Endothelial cell (in vitro differentiated cells): Measurements from ENCODE around the gene R3HCC1L. TPM values are rescaled to one million over a fixed set of nuclear protein-coding genes. Genes with fewer than 3 reads are reported as not detected.

Experiments
- DNase-seq: peaks from one replicate; pipeline ENCODE4 v3.0.0; 2021; ENCODE audit warnings: low spot score
- H3K27ac Mint-ChIP-seq: one replicate; pipeline ENCODE4 v1.8.0; 2021; ENCODE audit warnings: mixed read lengths, inconsistent platforms; ENCODE audit not compliant: unreplicated experiment
- H3K27me3 Mint-ChIP-seq: one replicate; pipeline ENCODE4 v1.8.0; 2021; ENCODE audit warnings: mild to moderate bottlenecking, moderate library complexity, mixed read lengths, inconsistent platforms; ENCODE audit not compliant: unreplicated experiment
- H3K36me3 Mint-ChIP-seq: one replicate; pipeline ENCODE4 v1.8.0; 2021; ENCODE audit warnings: mild to moderate bottlenecking, low read depth, mixed read lengths, inconsistent platforms; ENCODE audit not compliant: unreplicated experiment
- H3K4me1 Mint-ChIP-seq: one replicate; pipeline ENCODE4 v1.8.0; 2021; ENCODE audit warnings: mild to moderate bottlenecking, mixed read lengths, inconsistent platforms; ENCODE audit not compliant: unreplicated experiment
- H3K4me3 Mint-ChIP-seq: one replicate; pipeline ENCODE4 v1.8.0; 2021; ENCODE audit warnings: mild to moderate bottlenecking, mixed read lengths, inconsistent platforms; ENCODE audit not compliant: unreplicated experiment
- H3K9me3 Mint-ChIP-seq: one replicate; pipeline ENCODE4 v1.8.0; 2021; ENCODE audit warnings: mixed read lengths, inconsistent platforms; ENCODE audit not compliant: unreplicated experiment
- CTCF ChIP-seq: fragments of 200-600 bp; sonication (generic); IDR thresholded peaks from one replicate; pipeline ENCODE4 v1.5.0; 2021; ENCODE audit warnings: antibody characterized with exemption; ENCODE audit not compliant: unreplicated experiment
- total RNA-seq: library from RNA; stranded (reverse); fragmentation: NEBNext Ultra II Directional; extraction: Animal tissue kit (Norgen Biotek cat#: 25700); gene quantifications from one replicate; pipeline ENCODE4 v1.2.1, GENCODE V29; 2021; ENCODE audit not compliant: unreplicated experiment

The R3HCC1L gene
- total RNA-seq, 1 donor from 2014 or later: 21.3 TPM

GRCh38 chr10:98289802-98290209 lies 155.3 kb downstream of the R3HCC1L start:
- no peak overlapping the region for H3K27ac Mint-ChIP-seq
- H3K4me1 Mint-ChIP-seq: peaks cover 4% of the 10 kb centered on the region
- TF ChIP-seq CTCF: no peak
- DNase-seq: no peak
- no peaks in the 10 kb centered on the region for H3K36me3 Mint-ChIP-seq
- peaks cover 5% of the 10 kb centered on the region for H3K27me3 Mint-ChIP-seq
- H3K9me3 Mint-ChIP-seq: no peaks in the 10 kb centered on the region
- H3K4me3 Mint-ChIP-seq: no peak overlapping the region

DNA sequence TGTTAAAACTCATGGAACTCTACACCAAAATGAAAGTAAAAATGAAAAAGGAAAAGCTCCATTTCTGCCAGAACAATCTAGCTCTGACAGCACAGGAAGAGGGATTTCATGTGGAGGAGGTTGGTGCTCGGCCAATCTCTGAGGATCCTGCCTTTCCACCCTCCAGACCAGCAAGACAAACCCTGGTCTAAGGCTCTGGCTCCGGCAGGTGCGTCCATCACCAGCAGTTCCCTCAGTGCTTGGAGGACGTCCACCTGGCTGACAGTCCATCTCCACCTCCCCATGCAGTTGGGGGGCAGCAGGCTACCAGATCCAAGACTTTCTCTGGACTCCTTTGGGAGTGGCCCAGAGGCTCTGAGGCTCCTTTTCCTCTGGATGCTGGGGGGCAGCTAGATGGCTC lies 158.5 kb downstream of the R3HCC1L start:
- no peak for DNase-seq
- Mint-ChIP-seq H3K9me3 (no peaks in the 10 kb centered on the region), H3K27me3 (peaks cover 7% of the 10 kb centered on the region), H3K36me3 (no peaks in the 10 kb centered on the region), H3K4me3 (no peak overlapping the region), H3K27ac (no peak overlapping the region), H3K4me1 (peaks cover 8% of the 10 kb centered on the region)
- TF ChIP-seq CTCF: no peak

DNA sequence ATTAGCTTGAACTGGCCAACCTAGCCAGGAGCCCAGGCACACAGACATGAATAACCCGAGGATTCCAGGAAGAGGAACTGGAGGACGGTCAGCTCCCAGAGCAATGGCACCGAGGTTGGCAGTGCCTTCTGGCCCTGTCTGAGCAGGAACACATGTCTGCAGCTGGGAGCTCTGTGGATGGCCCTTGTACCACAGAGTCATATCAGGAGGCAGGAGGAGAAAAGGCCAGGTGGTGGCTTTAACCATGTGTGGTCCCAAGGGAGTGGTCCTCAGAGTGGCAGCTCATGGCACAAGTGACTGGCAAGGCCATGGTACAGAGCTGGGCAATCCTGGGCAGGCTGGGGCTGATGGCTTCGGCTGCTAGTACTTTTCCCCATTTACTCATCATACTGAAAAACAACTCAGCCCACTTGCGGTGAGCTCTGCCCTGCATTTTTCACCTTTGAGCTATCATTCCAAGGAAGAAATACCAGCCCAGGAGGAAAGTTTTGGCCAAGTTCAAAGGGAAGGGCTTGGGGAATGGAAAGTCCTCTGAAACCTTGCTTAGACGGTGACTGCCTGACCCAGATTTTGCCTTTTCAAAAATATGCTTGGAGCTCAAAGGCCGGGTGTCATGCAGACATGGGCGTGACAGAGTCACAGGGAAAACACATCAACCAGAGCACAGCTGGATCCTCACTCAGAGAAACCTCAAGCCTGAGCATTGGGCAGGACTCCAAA lies 159.3 kb downstream of the R3HCC1L start:
- H3K9me3 Mint-ChIP-seq: no peaks in the 10 kb centered on the region
- H3K4me1 Mint-ChIP-seq: peaks cover 8% of the 10 kb centered on the region
- H3K4me3 Mint-ChIP-seq: no peak overlapping the region
- no peaks in the 10 kb centered on the region for H3K36me3 Mint-ChIP-seq
- no peak overlapping the region for H3K27ac Mint-ChIP-seq
- no peak for DNase-seq
- no peak for TF ChIP-seq CTCF
- peaks cover 7% of the 10 kb centered on the region for H3K27me3 Mint-ChIP-seq

- H3K27ac Mint-ChIP-seq: no peak overlapping the region
Observed at GRCh38 chr10:98294270-98294627, 159.8 kb downstream of the R3HCC1L start.

More at GRCh38 chr10:98294270-98294627, 159.8 kb downstream of the R3HCC1L start:
- peaks cover 8% of the 10 kb centered on the region for H3K4me1 Mint-ChIP-seq
- H3K9me3 Mint-ChIP-seq: no peaks in the 10 kb centered on the region
- H3K36me3 Mint-ChIP-seq: no peaks in the 10 kb centered on the region
- no peak overlapping the region for H3K4me3 Mint-ChIP-seq
- DNase-seq: no peak
- peaks cover 7% of the 10 kb centered on the region for H3K27me3 Mint-ChIP-seq
- TF ChIP-seq CTCF: no peak

Other genes starting within 250 kb of the R3HCC1L start
- gene CRTAC1, start 104.0 kb upstream of the R3HCC1L start, total RNA-seq: 37.3 TPM
- 1.8 TPM for gene LOXL4, start 133.5 kb downstream of the R3HCC1L start, total RNA-seq